HG02885 (cell line): Measurements from ENCODE around the gene ACTL6B.
"Not testable (repeated sequence)": the region's sequence is repeated elsewhere in the genome, so short reads cannot be mapped to it uniquely, and the experiment has no call there.

Source experiments
- ATAC-seq: cut with Tn5 transposase; IDR thresholded peaks from one replicate; pipeline ENCODE4 v1.9.1; 2021; ENCODE audit warnings: mild to moderate bottlenecking; ENCODE audit not compliant: unreplicated experiment, poor library complexity

Gene ACTL6B

DNA sequence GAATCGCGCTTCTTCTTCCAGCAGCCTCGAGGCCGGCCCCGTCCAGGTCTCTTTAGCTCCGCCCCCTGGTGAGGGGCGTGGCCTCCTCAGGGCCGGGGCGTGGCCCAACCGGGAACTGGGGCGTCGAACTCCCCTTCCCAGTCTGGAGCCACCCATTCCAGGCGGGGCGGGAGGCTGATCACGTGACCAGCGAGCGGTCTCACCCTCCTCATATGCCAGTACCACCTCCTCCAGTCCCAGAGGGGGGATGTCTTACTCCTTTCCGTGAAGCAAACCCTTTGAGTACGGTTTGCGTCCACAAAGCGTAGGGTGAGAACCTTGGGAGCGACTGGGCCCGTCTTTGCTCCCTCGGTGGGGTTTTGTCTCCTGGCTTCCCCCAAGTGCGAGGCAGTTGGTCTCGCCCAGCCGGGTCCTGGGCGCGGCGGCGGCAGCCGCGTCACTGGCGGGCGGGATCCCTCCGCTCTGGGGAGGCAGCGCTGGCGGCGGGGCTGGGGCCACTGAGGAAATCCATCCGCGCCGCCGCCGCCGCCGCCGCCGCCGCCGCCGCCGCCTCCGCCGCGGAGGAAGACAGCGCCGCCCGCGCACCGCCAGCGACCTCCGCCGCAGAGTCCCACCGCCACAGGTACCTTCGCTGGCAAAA is 17.2 kb upstream of the ACTL6B start, which contains the start of gene GNB2:
TSS of gene GNB2 (plus strand) at position 439 of the 640 bp plus-strand sequence. CDS start 2,526 bp downstream, outside the sequence.
- peak; percentile 65 for ATAC-seq

DNA sequence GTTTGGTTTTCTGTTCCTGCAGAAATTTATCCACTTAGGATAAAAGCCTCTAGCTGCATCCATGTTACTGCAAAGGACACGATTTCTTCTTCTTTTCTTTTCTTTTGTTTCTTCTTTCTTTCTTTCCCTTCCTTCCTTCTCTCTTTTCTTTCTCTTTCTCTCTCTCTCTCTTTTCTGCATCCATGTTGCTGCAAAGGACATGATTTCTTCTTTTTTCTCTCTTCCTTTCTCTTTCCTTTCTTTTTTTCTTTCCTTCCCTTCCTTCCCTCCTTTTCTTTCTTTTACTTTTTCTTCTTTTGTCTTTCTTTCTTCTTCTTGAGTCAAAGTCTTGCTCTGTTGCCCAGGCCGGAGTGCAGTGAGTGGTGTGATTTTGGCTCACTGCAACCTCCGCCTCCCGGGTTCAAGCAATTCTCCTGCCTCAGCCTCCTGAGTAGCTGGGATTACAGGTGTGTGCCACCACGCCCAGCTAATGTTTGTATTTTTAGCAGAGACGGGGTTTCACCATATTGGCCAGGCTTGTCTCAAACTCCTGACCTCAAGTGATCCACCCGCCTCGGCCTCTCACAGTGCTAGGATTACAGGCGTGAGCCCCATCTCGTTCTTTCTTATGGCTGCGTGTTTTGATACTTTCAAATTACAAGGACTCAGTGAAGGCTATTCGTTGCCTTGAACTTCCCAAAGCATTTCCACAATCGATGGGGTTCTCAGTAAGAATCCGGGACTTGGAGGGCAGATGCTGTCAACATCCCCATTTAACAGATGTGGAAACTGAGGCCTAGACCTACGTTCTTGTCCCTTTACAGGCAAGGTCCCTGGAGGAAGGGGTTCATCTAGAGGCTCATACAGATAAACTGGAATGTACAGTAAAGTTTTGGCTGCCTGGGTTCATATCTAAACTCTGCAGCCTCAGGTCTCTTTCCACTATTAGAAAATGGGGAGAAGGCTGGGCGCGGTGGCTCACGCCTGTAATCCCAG is 15.4 kb upstream of the ACTL6B start:
- ATAC-seq, result no peak

- ATAC-seq, result no peak
These were observed 13.8 kb upstream of the ACTL6B start for GRCh38 chr7:100670074-100670473.

DNA sequence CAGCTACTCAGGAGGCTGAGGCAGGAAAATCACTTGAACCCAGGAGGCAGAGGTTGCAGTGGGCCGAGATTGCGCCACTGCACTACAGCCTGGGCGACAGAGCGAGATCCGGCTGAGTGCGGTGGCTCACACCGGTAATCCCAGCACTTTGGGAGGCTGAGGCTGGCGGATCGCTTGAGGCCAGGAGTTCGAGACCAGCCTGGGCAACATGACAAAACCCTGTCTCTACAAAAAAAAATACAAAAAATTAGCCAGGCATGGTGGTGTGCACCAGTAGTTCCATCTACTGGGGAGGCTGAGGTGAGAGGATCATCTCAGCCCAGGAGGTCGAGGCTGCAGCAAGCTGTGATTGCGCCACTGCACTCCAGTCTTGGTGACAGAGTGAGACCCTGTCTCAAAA is 12.9 kb upstream of the ACTL6B start:
- ATAC-seq, result not testable (repeated sequence)

GRCh38 chr7:100668069-100668449 is 11.8 kb upstream of the ACTL6B start:
- no peak for ATAC-seq

GRCh38 chr7:100667331-100668068 is 11.3 kb upstream of the ACTL6B start:
- ATAC-seq, result no peak

- no peak for ATAC-seq
These were observed 9.0 kb upstream of the ACTL6B start for GRCh38 chr7:100665168-100665726.

DNA sequence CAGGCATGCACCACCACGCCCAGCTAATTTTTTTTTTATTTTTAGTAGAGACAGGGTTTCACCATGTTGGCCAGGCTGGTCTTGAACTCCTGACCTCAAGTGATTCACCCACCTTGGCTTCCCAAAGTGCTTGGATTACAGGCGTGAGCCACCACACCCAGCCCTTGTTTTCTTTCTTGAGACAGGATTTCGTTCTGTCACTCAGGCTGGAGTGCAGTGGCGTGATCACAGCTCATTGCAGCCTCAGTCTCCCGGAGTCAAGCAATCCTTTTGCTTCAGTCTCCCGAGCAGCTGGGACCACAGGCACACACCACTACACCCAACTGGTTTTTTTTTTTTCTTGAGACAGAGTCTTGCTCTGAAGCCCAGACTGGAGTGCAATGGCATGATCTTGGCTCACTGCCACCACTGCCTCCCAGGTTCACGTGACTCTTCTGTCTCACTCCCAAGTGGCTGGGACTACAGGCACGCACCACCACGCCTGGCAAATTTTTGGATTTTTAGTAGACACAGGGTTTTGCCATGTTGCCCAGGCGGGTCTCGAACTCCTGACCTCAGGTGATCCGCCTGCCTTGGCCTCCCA is 6.0 kb upstream of the ACTL6B start:
- ATAC-seq, result not testable (repeated sequence)

DNA sequence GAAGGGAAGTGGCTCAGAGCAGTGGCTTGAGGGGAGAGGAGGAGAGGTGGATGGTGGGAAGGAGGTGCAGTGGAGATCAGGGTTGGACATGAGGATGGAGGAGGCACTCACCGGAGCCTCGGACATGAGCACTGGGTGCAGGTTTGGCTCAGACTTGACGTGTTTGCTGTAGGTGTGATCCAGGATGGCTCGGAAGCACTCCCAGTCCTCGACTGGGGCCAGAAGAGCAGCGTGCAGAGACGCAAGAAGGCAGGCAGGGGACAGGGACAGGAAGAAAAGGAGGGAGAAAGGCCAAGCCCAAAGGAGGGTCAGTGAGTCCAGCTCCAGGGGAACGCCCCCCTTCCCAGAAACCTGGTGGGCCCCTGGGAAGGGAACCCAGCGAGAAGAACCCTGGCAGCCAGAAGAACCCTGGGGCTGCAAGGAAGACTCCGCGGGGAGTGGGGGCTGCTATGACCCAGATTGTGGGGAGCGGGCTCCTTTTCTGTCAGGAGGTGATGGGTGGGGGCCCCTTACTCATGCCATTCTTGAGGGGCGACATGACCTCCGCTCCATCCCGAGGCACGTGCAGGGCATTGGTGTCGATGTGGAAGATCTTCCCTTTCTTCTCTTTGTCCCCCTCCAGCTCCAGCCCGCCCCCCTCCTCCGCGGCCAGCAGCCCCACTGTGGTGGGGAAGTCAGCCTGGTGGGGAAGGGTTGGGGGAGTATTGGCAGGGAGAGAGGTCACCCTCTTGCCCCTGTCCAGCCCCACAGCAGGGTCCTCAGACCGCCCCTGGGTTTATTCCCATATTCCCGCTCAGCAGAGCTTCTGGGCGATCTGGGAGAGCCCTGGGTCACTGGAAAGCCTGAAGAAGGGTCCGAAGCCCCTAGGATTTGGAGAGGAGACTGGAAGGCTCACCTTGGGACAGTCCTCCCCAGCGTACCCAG is 1.1 kb downstream of the ACTL6B start:
- ATAC-seq, result no peak

DNA sequence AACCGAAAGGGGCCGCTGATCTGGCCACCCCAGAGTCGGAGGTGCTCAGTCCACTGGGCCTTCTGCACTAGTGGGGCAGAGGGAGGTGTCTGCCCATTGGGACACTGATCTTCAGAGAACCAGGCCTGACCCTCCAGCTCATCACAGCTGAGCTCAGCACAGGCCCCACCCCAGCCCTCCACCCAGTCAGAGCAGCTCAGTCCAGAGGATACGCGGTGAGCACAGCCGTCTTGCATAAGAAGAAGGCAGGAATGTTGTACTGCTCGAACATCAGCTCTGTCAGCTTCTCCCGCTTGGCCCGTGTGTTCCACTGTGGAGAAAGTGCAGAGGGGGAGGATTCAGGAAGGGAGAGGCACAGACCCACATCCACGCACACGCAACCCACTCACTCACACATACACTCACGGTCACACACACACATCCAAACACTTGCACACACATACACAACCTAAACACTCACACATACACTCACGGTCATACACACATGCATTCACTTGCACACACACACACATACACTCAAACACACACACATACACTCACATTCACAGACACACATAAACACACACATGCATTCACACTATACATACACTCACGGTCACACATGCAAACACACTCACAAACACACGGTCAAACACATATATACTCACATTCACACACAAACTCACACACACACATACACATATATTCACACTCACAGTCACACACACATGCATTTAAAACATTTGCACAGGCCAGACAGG is 6.3 kb downstream of the ACTL6B start:
- ATAC-seq, result no peak

DNA sequence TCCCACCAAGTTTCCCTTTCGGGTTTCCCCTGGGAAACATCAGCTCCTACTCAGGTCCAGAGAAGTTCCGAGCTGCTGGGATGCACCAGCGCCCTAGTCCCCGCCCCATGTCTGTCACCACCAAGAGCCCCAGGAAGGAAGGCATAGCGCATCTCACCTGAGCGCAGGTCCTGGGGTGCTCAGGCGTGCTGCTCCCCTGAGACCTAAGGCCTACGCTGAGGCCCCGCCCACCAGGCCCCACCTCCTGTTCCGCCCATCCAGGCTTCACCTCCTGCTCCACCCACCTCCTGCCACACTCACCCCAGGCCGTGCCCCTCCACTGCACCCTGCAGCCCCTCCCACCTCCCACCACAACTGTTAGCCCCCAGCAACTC is 13.7 kb downstream of the ACTL6B start:
- no peak for ATAC-seq

GRCh38 chr7:100641860-100642533 is 14.3 kb downstream of the ACTL6B start:
- no peak for ATAC-seq

GRCh38 chr7:100641463-100641859 is 14.8 kb downstream of the ACTL6B start, which contains the start of gene TFR2:
TSS of gene TFR2 (minus strand) at chr7:100641552. CDS start at chr7:100641509, 43 bp downstream.
- ATAC-seq, result no peak

- no peak for ATAC-seq
These were observed 15.5 kb downstream of the ACTL6B start for GRCh38 chr7:100640517-100641440.

DNA sequence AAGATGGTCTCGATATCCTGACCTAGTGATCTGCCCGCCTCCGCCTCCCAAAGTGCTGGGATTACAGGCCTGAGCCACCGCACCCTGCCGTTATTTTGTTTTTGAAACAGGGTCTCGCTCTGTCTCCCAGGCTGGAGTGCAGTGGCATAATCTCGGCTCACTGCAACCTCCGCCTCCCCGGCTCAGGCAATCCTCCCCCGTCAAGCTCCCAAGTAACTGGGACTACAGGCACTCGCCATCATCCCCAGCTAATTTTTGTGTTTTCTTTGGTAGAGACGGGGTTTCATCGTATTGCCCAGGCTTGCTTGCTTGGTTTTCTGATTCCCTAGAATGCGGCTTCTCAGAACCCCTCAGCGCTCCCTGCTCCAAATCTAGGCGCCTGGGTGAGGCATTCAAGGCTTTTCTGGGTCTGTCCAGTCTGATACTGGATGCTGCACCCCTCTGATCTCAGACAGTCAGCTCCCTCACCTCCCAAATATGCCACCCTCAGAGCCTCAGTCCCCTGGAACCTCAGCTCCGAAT is 16.2 kb downstream of the ACTL6B start:
- ATAC-seq, result no peak

GRCh38 chr7:100632951-100633717 is 23.1 kb downstream of the ACTL6B start:
- peak; percentile 71 for ATAC-seq
